A673 (cell line): ENCODE results near the gene CA6.

Source experiments
- EZH2 ChIP-seq: fragments of 200-600 bp; sonication (generic); IDR thresholded peaks from 2 replicates; pipeline ENCODE4 v1.6.1; 2017; ENCODE audit warnings: borderline replicate concordance, low read depth, mild to moderate bottlenecking, mixed read lengths, antibody characterized with exemption, low read length; ENCODE audit not compliant: poor library complexity, severe bottlenecking
- TF ChIP-seq, protein P1 (sequence below): fragments of 300-800, 200-600 bp; sonication (generic); conservative IDR thresholded peaks from 2 replicates; pipeline ENCODE4 v1.5.1; 2017; ENCODE audit warnings: low read depth, mild to moderate bottlenecking, antibody characterized with exemption, low read length, moderate library complexity, mixed read lengths

DNA sequence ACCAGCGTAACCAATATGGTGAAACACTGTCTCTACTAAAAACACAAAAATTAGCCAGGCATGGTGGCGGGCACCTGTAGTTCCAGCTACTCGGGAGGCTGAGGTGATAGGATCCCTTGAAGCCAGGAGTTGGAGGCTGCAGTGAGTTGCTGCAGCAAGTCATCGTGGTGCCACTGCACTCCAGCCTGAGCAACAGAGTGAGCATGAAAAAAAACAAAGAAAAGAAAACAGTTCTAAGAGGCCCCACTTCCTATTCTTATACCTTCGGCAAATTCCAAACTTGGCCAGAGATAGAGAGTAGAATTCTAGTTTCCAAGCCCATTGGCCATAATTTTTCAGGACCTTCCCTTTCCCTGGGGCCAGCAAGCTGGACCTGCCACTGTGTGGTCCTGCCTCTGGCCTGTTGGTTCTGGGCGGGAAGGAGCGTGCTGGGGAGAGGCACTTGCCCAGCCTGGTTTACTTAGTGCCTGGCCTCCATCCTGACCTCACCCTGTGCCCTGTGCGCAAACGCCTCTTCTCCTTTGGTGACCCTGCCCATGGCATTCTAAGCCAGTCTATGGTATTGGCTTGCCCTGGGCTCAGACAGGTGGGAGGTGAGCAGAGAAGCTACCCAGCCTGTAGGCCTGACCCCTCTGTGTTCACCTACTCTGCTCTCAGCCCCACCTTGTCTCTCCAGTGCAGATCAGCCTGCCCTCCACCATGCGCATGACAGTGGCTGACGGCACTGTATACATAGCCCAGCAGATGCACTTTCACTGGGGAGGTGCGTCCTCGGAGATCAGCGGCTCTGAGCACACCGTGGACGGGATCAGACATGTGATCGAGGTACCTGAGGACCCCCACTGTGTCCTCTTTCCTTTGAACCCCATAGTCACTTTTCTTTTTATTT is 11.0 kb downstream of the CA6 start:
- TF ChIP-seq, protein P1, sequence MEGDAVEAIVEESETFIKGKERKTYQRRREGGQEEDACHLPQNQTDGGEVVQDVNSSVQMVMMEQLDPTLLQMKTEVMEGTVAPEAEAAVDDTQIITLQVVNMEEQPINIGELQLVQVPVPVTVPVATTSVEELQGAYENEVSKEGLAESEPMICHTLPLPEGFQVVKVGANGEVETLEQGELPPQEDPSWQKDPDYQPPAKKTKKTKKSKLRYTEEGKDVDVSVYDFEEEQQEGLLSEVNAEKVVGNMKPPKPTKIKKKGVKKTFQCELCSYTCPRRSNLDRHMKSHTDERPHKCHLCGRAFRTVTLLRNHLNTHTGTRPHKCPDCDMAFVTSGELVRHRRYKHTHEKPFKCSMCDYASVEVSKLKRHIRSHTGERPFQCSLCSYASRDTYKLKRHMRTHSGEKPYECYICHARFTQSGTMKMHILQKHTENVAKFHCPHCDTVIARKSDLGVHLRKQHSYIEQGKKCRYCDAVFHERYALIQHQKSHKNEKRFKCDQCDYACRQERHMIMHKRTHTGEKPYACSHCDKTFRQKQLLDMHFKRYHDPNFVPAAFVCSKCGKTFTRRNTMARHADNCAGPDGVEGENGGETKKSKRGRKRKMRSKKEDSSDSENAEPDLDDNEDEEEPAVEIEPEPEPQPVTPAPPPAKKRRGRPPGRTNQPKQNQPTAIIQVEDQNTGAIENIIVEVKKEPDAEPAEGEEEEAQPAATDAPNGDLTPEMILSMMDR, result no peak
- TF ChIP-seq EZH2, result no peak
